ENCODE results near the gene TMEM98.
"Not testable (repeated sequence)": the region's sequence is repeated elsewhere in the genome, so short reads cannot be mapped to it uniquely, and the experiment has no call there.

The TMEM98 gene

GRCh38 chr17:32944248-32945020 is 16.5 kb downstream of the TMEM98 start:
- DNase-seq: no peak

- no peak for DNase-seq
Observed at GRCh38 chr17:32946375-32947135, 18.6 kb downstream of the TMEM98 start.

GRCh38 chr17:32947736-32948135 is 19.8 kb downstream of the TMEM98 start:
- no peak for DNase-seq

GRCh38 chr17:32949181-32949580 is 21.2 kb downstream of the TMEM98 start:
- no peak for DNase-seq

GRCh38 chr17:32952491-32952890 is 24.5 kb downstream of the TMEM98 start:
- DNase-seq: not testable (repeated sequence)

- no peak for DNase-seq
Observed at GRCh38 chr17:32953045-32953444, 25.1 kb downstream of the TMEM98 start.

GRCh38 chr17:32953857-32954256 is 25.9 kb downstream of the TMEM98 start:
- no peak for DNase-seq

- DNase-seq: no peak
Observed at GRCh38 chr17:32954477-32954876, 26.5 kb downstream of the TMEM98 start.

- DNase-seq: no peak
Observed at GRCh38 chr17:32955155-32955554, 27.2 kb downstream of the TMEM98 start.

- no peak for DNase-seq
Observed at GRCh38 chr17:32956240-32956970, 28.5 kb downstream of the TMEM98 start.

- no peak for DNase-seq
Observed at GRCh38 chr17:32958418-32958817, 30.5 kb downstream of the TMEM98 start.

GRCh38 chr17:32960815-32961214 is 32.9 kb downstream of the TMEM98 start:
- no peak for DNase-seq

GRCh38 chr17:32962320-32962711 is 34.4 kb downstream of the TMEM98 start:
- no peak for DNase-seq

- no peak for DNase-seq
Observed at GRCh38 chr17:32964541-32964940, 36.6 kb downstream of the TMEM98 start.

GRCh38 chr17:32969231-32969630 is 41.3 kb downstream of the TMEM98 start:
- not testable (repeated sequence) for DNase-seq

GRCh38 chr17:32970281-32970680 is 42.3 kb downstream of the TMEM98 start:
- DNase-seq: no peak

- DNase-seq: no peak
Observed at GRCh38 chr17:32971171-32971570, 43.2 kb downstream of the TMEM98 start.

- DNase-seq: no peak
Observed at GRCh38 chr17:32976131-32976530, 48.2 kb downstream of the TMEM98 start.

GRCh38 chr17:32976605-32977004 is 48.7 kb downstream of the TMEM98 start:
- no peak for DNase-seq

GRCh38 chr17:32980230-32980629 is 52.3 kb downstream of the TMEM98 start:
- DNase-seq: no peak

- not testable (repeated sequence) for DNase-seq
Observed at GRCh38 chr17:32981611-32982010, 53.7 kb downstream of the TMEM98 start.

GRCh38 chr17:32985050-32985756 is 57.2 kb downstream of the TMEM98 start:
- DNase-seq: no peak

GRCh38 chr17:32987453-32987805 is 59.5 kb downstream of the TMEM98 start:
- not testable (repeated sequence) for DNase-seq

Data from stimulated activated CD4-positive, alpha-beta T cell treated with anti-CD3 and anti-CD28 coated beads, Interleukin-4, amount 100 ng/mL, for 1 hour (primary cell).